Prostate gland (tissue), 2 donors: Measurements from ENCODE around the gene GORASP1. TPM values are rescaled to one million over a fixed set of nuclear protein-coding genes. Genes with fewer than 3 reads are reported as not detected.

Source experiments
- DNase-seq: peaks from one replicate; pipeline ENCODE4 v3.0.0-alpha.2; 2019; ENCODE audit warnings: low spot score
- H3K27ac ChIP-seq, 2 donors: fragments of 200-600 bp; sonication (generic); 2 replicates each; pipeline ENCODE4 v1.5.1; 2017 to 2019
- H3K27me3 ChIP-seq: fragments of 200-600 bp; sonication (generic); replicated peaks from 2 replicates; pipeline ENCODE4 v1.5.1; 2019; ENCODE audit not compliant: insufficient read depth
- H3K36me3 ChIP-seq, 2 donors: fragments of 200-600 bp; sonication (generic); 1 replicate in 1 of 2; 2 replicates in 1 of 2; pipeline versions ENCODE4 v1.5.1 to v1.8.1; 2017 to 2019
- H3K4me1 ChIP-seq: fragments of 200-600 bp; sonication (generic); replicated peaks from 2 replicates; pipeline ENCODE4 v1.5.1; 2019
- H3K4me3 ChIP-seq, 2 donors: fragments of 200-600 bp; sonication (generic); 2 replicates each; pipeline ENCODE4 v1.5.1; 2017 to 2019
- H3K9me3 ChIP-seq: fragments of 200-600 bp; sonication (generic); 2 replicates; pipeline ENCODE4 v1.5.1; 2017
- POLR2A ChIP-seq: fragments of 450-650 bp; IDR thresholded peaks from one replicate; pipeline ENCODE4 v1.6.1; 2016; ENCODE audit warnings: antibody characterized with exemption, mild to moderate bottlenecking
- POLR2AphosphoS5 ChIP-seq: sonication (generic); formaldehyde crosslinking; IDR thresholded peaks from one replicate; pipeline ENCODE4 v1.6.1; 2017; ENCODE audit warnings: antibody characterized with exemption
- WGBS: methylation state at CpG from one replicate; pipeline ENCODE4 v1.1.5; 2018; 5-methylcytosine and 5-hydroxymethylcytosine counted together
- intact Hi-C: fragments of 100-400 bp; cut with DNase I; formaldehyde crosslinking; loops from one replicate; pipeline ENCODE4 v1.14.2; 2022
- total RNA-seq, 2 donors: library from RNA; depleted of rRNA; stranded (reverse); fragments of >200 nt; gene quantifications; one replicate each; pipeline ENCODE4 v1.1.0, GENCODE V29; 2016
- TF ChIP-seq, protein P1 (sequence below), 4 experiments: fragments of 200-600 bp in 2 of 4; fragments of 450-650 bp in 2 of 4; sonication (generic) in 2 of 4; IDR thresholded peaks; 1 replicate in 3 of 4; 2 replicates in 1 of 4; pipeline ENCODE4 v1.5.1; 2016 to 2019; ENCODE audit warnings: antibody characterized with exemption in 4 of 4, mild to moderate bottlenecking in 2 of 4, moderate library complexity in 2 of 4

GORASP1 gene
- total RNA-seq, 2 donors from 2014 or later = 76.5 to 104 TPM

DNA sequence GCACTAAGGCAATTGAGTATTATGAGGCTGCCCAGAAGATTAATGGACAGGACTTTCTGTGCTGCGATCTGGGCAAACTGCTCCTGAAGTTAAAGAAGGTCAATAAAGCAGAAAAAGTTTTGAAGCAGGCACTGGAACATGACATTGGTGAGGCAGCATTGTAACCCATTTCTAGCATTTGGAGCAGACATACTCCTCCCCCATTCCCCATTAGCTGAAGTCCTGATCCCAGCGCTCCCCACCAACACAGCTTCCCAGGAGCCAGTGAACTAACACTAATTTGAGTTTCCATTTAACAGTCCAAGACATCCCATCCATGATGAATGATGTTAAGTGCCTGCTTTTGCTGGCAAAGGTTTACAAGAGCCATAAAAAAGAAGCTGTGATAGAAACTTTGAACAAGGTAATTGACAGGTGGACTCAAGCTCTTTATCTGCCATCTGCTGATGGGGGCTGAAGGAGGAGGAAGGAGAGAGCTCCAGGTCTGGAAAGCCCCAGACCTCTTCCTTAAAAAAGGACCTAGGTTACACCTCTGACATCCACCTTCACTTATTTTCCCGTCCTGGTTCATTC lies 23.4 kb upstream of the GORASP1 start:
- Histone ChIP-seq H3K4me3 (no peak overlapping the region), H3K27ac (peak overlapping the region; percentile 49 to 74), H3K9me3 (no peaks in the 10 kb centered on the region), H3K4me1 (peaks cover 11% of the 10 kb centered on the region), H3K36me3 (no peaks in the 10 kb centered on the region), H3K27me3 (no peaks in the 10 kb centered on the region)
- no peak for DNase-seq
- 62% methylated on average over 3 of the region's 3 CpGs for WGBS
- intact Hi-C loops = no loop called here
- TF ChIP-seq POLR2A (no peak), POLR2AphosphoS5 (peak; percentile 56)

DNA sequence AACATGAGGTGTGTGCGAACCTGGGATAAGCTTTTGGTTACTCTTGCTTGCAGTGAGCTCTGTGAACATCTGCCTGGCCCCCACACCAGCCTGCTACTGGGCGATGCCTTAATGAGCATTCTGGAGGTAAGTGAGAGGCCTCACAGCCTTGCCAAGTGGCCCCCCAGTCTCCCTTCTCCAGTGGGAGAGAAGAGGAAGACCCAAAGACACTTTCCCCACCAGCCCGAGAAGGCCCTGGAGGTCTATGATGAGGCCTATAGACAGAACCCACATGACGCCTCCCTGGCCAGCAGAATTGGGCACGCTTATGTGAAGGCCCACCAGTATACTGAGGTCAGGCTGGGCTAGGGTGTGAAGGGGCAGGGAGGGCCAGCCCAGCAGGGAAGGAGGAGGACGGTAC lies 22.6 kb upstream of the GORASP1 start:
- TF ChIP-seq, protein P1, sequence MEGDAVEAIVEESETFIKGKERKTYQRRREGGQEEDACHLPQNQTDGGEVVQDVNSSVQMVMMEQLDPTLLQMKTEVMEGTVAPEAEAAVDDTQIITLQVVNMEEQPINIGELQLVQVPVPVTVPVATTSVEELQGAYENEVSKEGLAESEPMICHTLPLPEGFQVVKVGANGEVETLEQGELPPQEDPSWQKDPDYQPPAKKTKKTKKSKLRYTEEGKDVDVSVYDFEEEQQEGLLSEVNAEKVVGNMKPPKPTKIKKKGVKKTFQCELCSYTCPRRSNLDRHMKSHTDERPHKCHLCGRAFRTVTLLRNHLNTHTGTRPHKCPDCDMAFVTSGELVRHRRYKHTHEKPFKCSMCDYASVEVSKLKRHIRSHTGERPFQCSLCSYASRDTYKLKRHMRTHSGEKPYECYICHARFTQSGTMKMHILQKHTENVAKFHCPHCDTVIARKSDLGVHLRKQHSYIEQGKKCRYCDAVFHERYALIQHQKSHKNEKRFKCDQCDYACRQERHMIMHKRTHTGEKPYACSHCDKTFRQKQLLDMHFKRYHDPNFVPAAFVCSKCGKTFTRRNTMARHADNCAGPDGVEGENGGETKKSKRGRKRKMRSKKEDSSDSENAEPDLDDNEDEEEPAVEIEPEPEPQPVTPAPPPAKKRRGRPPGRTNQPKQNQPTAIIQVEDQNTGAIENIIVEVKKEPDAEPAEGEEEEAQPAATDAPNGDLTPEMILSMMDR (IDR thresholded peaks at IDR 0.05) = no peak
- no peak for TF ChIP-seq POLR2A
- TF ChIP-seq POLR2AphosphoS5 = no peak
- H3K27ac ChIP-seq = peak overlapping the region; percentile 49 to 74
- H3K27me3 ChIP-seq = no peaks in the 10 kb centered on the region
- H3K4me1 ChIP-seq = peaks cover 18% of the 10 kb centered on the region
- no peaks in the 10 kb centered on the region for H3K9me3 ChIP-seq
- 90% methylated on average over 6 of the region's 6 CpGs for WGBS
- no peak overlapping the region for H3K4me3 ChIP-seq
- DNase-seq = no peak
- no peaks in the 10 kb centered on the region for H3K36me3 ChIP-seq
- intact Hi-C loops = no loop called here

DNA sequence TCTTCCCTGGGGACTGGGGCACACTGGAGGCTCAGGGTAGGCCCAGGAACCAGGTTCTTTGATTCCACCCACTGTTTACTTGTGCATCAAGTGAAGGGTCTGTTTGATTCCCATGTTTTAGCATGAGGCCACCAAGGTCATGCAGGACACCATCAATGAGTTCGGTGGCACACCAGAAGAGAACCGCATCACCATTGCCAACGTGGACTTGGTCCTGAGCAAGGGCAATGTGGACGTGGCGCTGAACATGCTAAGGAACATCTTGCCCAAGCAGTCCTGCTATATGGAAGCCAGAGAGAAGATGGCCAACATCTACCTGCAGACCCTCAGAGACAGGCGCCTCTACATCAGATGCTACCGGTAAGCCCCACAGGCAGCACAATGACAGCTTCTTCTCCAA lies 21.5 kb upstream of the GORASP1 start:
- no peak for DNase-seq
- Histone ChIP-seq H3K27ac (no peak overlapping the region), H3K4me1 (peaks cover 20% of the 10 kb centered on the region), H3K27me3 (no peaks in the 10 kb centered on the region), H3K4me3 (no peak overlapping the region), H3K36me3 (no peaks in the 10 kb centered on the region), H3K9me3 (no peaks in the 10 kb centered on the region)
- intact Hi-C loops = loop anchor here (10.0 kb wide), 1 partner anchor 256 kb away; the partner anchor contains the start of gene SLC25A38
- 97% methylated on average over 7 of the region's 7 CpGs for WGBS
- no peak for TF ChIP-seq POLR2A
- TF ChIP-seq POLR2AphosphoS5 = no peak
- TF ChIP-seq, protein P1 (IDR thresholded peaks at IDR 0.05) = no peak

DNA sequence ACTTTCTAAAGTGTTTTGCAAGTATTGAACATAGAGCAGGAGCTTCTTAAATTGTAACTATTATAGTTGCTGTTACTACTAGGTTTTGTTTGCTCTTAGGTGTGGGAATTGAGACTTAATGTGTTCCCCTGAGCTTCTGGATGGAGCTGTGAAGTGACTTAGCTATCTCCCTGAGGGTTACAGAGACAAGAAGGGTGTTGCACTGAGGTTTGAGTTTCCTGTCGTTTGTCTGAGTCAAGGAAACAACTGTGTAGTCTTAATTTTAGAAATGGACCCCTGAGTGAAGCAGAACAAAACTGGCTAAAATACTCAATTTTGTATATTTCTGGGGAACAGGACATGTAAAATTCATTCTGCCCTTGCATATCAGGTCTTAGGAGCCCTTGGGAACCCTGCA lies 20.5 kb upstream of the GORASP1 start:
- no peak overlapping the region for H3K27ac ChIP-seq
- H3K9me3 ChIP-seq = no peaks in the 10 kb centered on the region
- WGBS = 52% methylated on average over 1 of the region's 1 CpG
- H3K4me3 ChIP-seq = no peak overlapping the region
- peaks cover 20% of the 10 kb centered on the region for H3K4me1 ChIP-seq
- intact Hi-C loops = loop anchor here (10.0 kb wide), 1 partner anchor 257 kb away; the partner anchor contains the start of gene SLC25A38
- TF ChIP-seq POLR2AphosphoS5 (no peak), POLR2A (no peak)
- TF ChIP-seq, protein P1 (IDR thresholded peaks at IDR 0.05) = no peak
- no peaks in the 10 kb centered on the region for H3K36me3 ChIP-seq
- no peak for DNase-seq
- no peaks in the 10 kb centered on the region for H3K27me3 ChIP-seq

DNA sequence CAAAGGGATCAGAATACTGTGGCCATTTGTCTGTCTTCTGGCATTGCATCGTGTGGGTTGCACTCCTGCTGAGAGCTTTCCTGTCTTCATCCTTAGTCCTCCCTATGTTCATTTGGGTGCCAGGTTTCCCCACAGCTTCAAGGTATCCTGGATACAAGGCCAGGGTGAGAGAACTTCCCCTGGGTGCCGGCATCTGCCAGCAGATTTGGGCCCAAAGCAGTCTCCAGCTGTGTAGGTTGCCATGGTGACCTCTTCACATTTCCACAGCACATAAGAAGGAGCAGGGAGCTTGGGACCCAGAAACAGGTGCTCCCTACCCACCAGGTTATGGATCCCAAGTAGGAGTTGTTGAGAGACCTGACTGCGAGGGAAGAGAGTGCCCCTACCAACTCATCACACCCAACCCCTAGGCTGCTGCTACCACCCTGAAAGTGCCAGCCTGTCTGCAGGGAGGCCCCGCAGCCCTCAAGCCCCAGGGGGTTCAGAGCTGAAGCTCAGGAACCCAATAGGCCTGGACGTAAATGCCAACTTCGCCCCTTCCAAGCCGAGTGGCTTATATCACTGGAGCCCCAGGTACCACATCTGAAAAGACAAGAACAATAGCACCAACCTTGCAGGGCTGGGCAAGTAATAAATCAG lies 20.0 kb upstream of the GORASP1 start:
- Histone ChIP-seq H3K36me3 (no peaks in the 10 kb centered on the region), H3K27me3 (no peaks in the 10 kb centered on the region), H3K4me3 (no peak overlapping the region), H3K27ac (peak overlapping the region in 1 of 2 donors; percentile 88), H3K4me1 (peaks cover 20% of the 10 kb centered on the region), H3K9me3 (no peaks in the 10 kb centered on the region)
- intact Hi-C loops = loop anchor here (10.0 kb wide), 1 partner anchor 257 kb away; the partner anchor contains the start of gene SLC25A38
- TF ChIP-seq POLR2A (no peak), POLR2AphosphoS5 (no peak)
- TF ChIP-seq, protein P1 (IDR thresholded peaks at IDR 0.05) = no peak
- 78% methylated on average over 7 of the region's 7 CpGs for WGBS
- DNase-seq = no peak
